BJ (cell line): ENCODE data around the gene ZDHHC1. TPM values are rescaled to one million over a fixed set of nuclear protein-coding genes. Genes with fewer than 3 reads are reported as not detected.

Experiments
- CTCF ChIA-PET: fragments of 350-600 bp; formaldehyde crosslinking; extraction: SDS; loops from one replicate; lab custom pipeline; 2021; ENCODE audit warnings: antibody characterized with exemption, inconsistent platforms; lab: Yijun Ruan, JAX
- POLR2A ChIA-PET: fragments of 300-600 bp; sonication (Branson Sonifier 250); formaldehyde crosslinking; extraction: SDS; loops from one replicate; lab custom pipeline; 2021; ENCODE audit warnings: antibody characterized with exemption; lab: Charles Lee
- DNase-seq: peaks from one replicate; pipeline ENCODE4 v3.0.0-alpha.2; 2011; ENCODE audit warnings: low read depth
- H3K27me3 ChIP-seq: 2 replicates; pipeline ENCODE4 v1.6.0; 2011; ENCODE audit warnings: low read length; ENCODE audit not compliant: control insufficient read depth, insufficient read depth
- H3K36me3 ChIP-seq: 2 replicates; pipeline ENCODE4 v1.5.1; 2011; ENCODE audit warnings: low read length; ENCODE audit not compliant: control insufficient read depth, insufficient read depth
- H3K4me3 ChIP-seq: 2 replicates; pipeline ENCODE4 v1.5.1; 2011; ENCODE audit warnings: low read depth, mild to moderate bottlenecking, control low read depth, low read length
- polyA plus RNA-seq: library from polyadenylated mRNA; depleted of rRNA; stranded (reverse); fragments of >200 nt; gene quantifications from 2 replicates; pipeline ENCODE4 v1.2.3, GENCODE V29; 2011
- TF ChIP-seq, protein P1 (sequence below): IDR thresholded peaks from 2 replicates; pipeline ENCODE4 v1.5.1; 2011; ENCODE audit warnings: low read depth, mild to moderate bottlenecking, control low read depth, inconsistent platforms, low read length, moderate library complexity; ENCODE audit not compliant: insufficient read depth

ZDHHC1 gene
- polyA plus RNA-seq, 1 experiment = 7.4 TPM

DNA sequence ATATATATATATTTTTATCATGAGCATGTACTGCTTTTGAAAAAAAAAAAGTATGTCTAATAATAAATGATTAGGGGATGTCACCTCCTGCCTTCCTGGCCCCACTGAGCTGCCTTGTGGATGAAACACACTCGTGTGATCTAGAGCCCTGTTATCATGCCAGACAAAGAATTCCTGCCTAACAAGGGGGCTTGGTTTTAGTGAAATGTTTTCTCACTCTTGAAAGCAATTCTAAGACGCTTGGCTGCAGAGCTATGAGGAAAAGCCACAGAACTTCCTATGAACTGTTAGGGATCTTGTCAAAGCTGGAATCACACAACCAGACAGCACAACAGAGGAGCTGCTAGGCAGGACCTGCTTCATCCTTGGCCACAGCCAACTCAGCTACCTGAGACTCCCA lies 4.0 kb downstream of the ZDHHC1 start:
- ChIA-PET CTCF (interaction anchor here (1.0 to 7.0 kb wide), 2 partner anchors 14 to 53 kb away, joined by 3 to 54 read pairs; no protein-coding TSS in a partner anchor), POLR2A (no interaction called here)
- Histone ChIP-seq H3K36me3 (no peaks in the 10 kb centered on the region), H3K4me3 (no peak overlapping the region), H3K27me3 (no peaks in the 10 kb centered on the region)
- TF ChIP-seq, protein P1, sequence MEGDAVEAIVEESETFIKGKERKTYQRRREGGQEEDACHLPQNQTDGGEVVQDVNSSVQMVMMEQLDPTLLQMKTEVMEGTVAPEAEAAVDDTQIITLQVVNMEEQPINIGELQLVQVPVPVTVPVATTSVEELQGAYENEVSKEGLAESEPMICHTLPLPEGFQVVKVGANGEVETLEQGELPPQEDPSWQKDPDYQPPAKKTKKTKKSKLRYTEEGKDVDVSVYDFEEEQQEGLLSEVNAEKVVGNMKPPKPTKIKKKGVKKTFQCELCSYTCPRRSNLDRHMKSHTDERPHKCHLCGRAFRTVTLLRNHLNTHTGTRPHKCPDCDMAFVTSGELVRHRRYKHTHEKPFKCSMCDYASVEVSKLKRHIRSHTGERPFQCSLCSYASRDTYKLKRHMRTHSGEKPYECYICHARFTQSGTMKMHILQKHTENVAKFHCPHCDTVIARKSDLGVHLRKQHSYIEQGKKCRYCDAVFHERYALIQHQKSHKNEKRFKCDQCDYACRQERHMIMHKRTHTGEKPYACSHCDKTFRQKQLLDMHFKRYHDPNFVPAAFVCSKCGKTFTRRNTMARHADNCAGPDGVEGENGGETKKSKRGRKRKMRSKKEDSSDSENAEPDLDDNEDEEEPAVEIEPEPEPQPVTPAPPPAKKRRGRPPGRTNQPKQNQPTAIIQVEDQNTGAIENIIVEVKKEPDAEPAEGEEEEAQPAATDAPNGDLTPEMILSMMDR = no peak
- DNase-seq = no peak

DNA sequence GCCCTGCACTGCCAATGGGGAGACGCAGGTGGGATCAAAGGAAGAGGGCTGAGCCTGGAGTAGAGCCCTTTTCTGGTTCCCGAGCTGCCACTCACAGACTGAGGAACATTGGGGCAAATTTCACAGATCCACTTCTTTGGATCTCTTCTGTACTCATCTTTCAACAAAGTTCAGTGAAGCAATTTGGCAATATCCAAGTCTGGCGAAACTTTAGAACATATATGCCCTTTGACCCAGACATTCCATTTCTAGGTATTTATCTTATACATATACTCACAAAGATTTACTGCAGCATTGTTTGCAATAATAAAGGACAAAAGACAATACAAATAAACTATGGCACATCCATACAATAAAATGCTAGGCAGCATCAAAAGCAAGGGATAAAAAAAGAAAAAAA lies 4.9 kb downstream of the ZDHHC1 start:
- ChIA-PET POLR2A (no interaction called here), CTCF (interaction anchor here (0.7 kb wide), 1 partner anchor 141 kb away, joined by 3 read pairs; no protein-coding TSS in a partner anchor)
- TF ChIP-seq, protein P1 = no peak
- DNase-seq = no peak
- Histone ChIP-seq H3K36me3 (no peaks in the 10 kb centered on the region), H3K4me3 (no peak overlapping the region), H3K27me3 (no peaks in the 10 kb centered on the region)

DNA sequence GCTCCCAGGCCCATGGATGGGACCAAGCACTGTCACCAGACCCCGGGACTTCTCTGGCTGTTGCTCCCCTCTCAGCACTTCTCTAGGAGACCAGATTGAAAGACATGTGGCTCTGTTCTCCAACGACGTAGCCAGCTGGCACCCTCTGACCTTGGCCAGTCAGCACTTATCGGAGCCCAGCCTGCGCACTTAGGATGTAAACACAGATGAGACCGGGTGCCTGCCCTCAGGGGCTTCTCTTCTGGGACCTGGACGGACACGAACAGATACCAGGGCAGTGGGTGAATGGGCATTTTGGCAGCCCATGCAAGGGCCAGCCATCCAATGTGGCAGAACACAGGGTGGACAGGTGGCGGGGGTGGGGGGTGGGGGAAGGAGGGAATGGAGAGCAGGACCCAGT lies 6.6 kb downstream of the ZDHHC1 start:
- POLR2A ChIA-PET = no interaction called here
- DNase-seq = no peak
- H3K27me3 ChIP-seq = no peaks in the 10 kb centered on the region
- CTCF ChIA-PET = no interaction called here
- TF ChIP-seq, protein P1 = no peak
- H3K36me3 ChIP-seq = no peaks in the 10 kb centered on the region
- H3K4me3 ChIP-seq = no peak overlapping the region

DNA sequence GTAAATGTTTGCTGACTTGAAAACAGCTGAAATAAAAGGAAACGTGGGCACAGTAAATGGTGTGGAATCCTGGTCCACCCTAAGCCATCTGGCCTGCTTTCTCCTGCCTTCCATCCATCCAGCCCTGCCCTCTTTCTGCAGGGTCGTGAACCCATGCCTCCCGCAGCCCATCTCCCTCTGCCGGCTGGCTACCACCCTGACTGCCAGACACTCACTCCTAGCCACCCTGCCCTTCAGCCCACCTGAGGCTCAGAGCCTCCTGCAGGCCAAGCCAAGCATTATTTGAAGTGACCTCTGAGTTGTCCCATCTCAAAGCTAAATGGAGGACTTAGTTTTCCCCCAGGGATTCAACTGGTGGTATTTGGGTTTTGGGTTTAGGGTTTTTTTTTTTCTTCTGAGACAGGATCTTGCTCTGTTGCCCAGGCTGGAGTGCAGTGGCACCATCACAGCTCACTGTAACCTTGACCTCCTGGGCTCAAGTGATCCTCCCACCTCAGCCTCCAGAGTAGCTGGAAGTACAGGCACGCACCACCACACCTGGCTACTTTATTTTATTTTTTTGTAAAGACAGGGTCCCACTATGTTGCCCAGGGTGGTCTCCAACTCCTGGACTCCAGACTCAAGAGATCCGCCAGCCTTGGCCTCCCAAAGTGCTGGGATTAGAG lies 8.4 kb downstream of the ZDHHC1 start:
- DNase-seq = no peak
- ChIA-PET CTCF (interaction anchor here (0.9 to 4.2 kb wide), 7 partner anchors 9 to 431 kb away, joined by 3 to 20 read pairs (median 5); partner anchors contain the start of gene ZDHHC1), POLR2A (no interaction called here)
- TF ChIP-seq, protein P1 = no peak
- Histone ChIP-seq H3K27me3 (no peaks in the 10 kb centered on the region), H3K4me3 (no peak overlapping the region), H3K36me3 (no peaks in the 10 kb centered on the region)

DNA sequence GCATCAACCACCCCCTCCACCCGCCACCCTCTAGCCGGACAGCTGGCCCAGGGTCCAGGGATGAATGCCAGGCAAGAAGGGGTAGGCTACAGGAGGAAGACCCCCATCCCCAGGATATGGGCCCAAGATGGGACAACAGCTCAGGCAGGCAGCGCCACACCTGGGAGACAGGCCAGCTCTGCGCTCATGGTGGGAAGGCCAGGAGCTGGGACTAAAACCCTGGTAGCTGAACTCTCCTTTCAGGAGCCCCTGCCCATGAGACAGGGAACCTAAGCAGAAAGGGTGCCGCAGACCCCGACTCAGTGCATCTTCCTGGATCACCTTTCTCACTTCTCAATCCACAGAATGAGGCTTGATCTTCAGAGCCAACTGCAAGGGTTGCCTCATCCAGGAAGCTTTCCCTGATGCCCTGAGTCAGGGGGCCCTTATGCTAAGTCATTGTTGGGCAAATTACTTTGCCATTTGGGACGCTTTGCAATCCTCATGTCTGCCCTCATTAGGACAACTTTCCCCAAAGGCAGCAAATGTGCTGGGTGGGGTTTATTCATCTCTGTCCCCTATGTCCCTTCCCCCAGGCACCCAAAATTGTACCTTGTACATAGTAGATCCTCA lies 9.0 kb downstream of the ZDHHC1 start:
- Histone ChIP-seq H3K36me3 (no peaks in the 10 kb centered on the region), H3K4me3 (no peak overlapping the region), H3K27me3 (no peaks in the 10 kb centered on the region)
- ChIA-PET POLR2A (no interaction called here), CTCF (interaction anchor here (0.6 to 4.2 kb wide), 10 partner anchors 8 to 430 kb away, joined by 3 to 20 read pairs (median 4); partner anchors contain the start of gene ZDHHC1)
- no peak for DNase-seq
- TF ChIP-seq, protein P1 = no peak
